ENCODE measurements around the gene BAHD1.

DNA sequence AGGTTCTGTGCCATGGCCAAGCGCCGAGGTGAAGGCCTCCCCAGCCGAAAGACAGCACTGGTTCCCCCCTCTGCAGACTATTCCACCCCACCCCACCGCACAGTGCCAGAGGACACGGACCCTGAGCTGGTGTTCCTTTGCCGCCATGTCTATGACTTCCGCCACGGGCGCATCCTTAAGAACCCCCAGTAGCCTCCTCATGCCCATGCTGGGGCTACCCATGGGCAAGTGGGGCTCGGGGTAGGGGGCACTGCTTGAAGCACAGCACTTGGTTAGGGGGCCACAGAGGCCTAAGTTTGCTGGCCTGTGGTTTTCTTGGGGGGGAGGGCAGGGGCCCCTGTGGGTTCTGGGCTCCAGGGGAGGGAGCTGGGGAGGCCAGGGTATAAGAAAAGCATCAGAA lies 25.2 kb downstream of the BAHD1 start:
- TF ChIP-seq, protein P1, sequence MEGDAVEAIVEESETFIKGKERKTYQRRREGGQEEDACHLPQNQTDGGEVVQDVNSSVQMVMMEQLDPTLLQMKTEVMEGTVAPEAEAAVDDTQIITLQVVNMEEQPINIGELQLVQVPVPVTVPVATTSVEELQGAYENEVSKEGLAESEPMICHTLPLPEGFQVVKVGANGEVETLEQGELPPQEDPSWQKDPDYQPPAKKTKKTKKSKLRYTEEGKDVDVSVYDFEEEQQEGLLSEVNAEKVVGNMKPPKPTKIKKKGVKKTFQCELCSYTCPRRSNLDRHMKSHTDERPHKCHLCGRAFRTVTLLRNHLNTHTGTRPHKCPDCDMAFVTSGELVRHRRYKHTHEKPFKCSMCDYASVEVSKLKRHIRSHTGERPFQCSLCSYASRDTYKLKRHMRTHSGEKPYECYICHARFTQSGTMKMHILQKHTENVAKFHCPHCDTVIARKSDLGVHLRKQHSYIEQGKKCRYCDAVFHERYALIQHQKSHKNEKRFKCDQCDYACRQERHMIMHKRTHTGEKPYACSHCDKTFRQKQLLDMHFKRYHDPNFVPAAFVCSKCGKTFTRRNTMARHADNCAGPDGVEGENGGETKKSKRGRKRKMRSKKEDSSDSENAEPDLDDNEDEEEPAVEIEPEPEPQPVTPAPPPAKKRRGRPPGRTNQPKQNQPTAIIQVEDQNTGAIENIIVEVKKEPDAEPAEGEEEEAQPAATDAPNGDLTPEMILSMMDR (IDR thresholded peaks at IDR 0.05), result no peak
- TF ChIP-seq POLR2A (IDR thresholded peaks at IDR 0.05), result no peak

Measured in body of pancreas (tissue), 4 donors.